Loucy (cell line): ENCODE measurements around the gene RPL9.

Experiments used
- EZH2phosphoT487 ChIP-seq: fragments of 200-600 bp; IDR thresholded peaks from 2 replicates; pipeline ENCODE4 v1.6.1; 2018; ENCODE audit warnings: antibody characterized with exemption, mild to moderate bottlenecking, moderate library complexity, borderline replicate concordance
- TF ChIP-seq, protein P1 (sequence below): fragments of 200-600 bp; sonication (generic); conservative IDR thresholded peaks from 2 replicates; pipeline ENCODE4 v1.5.1; 2014; ENCODE audit warnings: mild to moderate bottlenecking, antibody characterized with exemption, low read length

DNA sequence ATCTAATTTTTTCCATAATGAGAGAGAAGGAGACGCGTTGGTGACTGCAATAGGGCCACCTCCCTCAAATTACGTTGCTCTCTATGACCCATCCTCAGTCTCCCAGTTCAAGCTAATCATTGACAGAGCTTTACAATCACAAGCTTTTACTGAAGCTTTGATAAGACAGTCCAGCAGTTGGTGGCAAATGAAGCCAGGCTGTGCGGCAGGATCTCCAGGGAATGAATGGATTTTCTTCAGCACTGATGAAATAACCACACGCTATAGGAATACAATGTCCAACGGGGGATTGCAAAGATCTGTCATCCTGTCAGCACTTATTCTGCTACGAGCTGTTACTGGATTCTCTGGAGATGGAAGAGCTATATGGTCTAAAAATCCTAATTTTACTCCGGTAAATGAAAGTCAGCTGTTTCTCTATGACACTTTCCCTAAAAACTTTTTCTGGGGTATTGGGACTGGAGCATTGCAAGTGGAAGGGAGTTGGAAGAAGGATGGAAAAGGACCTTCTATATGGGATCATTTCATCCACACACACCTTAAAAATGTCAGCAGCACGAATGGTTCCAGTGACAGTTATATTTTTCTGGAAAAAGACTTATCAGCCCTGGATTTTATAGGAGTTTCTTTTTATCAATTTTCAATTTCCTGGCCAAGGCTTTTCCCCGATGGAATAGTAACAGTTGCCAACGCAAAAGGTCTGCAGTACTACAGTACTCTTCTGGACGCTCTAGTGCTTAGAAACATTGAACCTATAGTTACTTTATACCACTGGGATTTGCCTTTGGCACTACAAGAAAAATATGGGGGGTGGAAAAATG lies 51.7 kb downstream of the RPL9 start, which contains the start of gene KLB:
- TF ChIP-seq, protein P1, sequence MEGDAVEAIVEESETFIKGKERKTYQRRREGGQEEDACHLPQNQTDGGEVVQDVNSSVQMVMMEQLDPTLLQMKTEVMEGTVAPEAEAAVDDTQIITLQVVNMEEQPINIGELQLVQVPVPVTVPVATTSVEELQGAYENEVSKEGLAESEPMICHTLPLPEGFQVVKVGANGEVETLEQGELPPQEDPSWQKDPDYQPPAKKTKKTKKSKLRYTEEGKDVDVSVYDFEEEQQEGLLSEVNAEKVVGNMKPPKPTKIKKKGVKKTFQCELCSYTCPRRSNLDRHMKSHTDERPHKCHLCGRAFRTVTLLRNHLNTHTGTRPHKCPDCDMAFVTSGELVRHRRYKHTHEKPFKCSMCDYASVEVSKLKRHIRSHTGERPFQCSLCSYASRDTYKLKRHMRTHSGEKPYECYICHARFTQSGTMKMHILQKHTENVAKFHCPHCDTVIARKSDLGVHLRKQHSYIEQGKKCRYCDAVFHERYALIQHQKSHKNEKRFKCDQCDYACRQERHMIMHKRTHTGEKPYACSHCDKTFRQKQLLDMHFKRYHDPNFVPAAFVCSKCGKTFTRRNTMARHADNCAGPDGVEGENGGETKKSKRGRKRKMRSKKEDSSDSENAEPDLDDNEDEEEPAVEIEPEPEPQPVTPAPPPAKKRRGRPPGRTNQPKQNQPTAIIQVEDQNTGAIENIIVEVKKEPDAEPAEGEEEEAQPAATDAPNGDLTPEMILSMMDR: no peak
- no peak for TF ChIP-seq EZH2phosphoT487
